Uterus (tissue), 4 donors: ENCODE measurements around the gene CDKL5. TPM values are rescaled to one million over a fixed set of nuclear protein-coding genes. Genes with fewer than 3 reads are reported as not detected.
"Not testable (repeated sequence)": the region's sequence is repeated elsewhere in the genome, so short reads cannot be mapped to it uniquely, and the experiment has no call there.

Experiments
- DNase-seq, 2 donors: peaks; one replicate each; pipeline ENCODE4 v3.0.0-alpha.2; 2019 to 2020
- H3K27ac ChIP-seq, 2 donors: fragments of 200-600 bp; sonication (generic); 1 replicate in 1 of 2; 2 replicates in 1 of 2; pipeline ENCODE4 v1.5.1; 2016 to 2018
- H3K27me3 ChIP-seq, 2 donors: fragments of 200-600 bp; sonication (generic); one replicate each; pipeline ENCODE4 v1.5.1; 2018 to 2019; ENCODE audit warnings: control low read depth in 1 of 2
- H3K36me3 ChIP-seq, 2 donors: fragments of 200-600 bp; sonication (generic); one replicate each; pipeline ENCODE4 v1.5.1; 2019; ENCODE audit warnings: control low read depth in 1 of 2
- H3K4me1 ChIP-seq, 2 donors: fragments of 200-600 bp; sonication (generic); one replicate each; pipeline ENCODE4 v1.5.1; 2018 to 2019; ENCODE audit warnings: control low read depth in 1 of 2
- H3K4me3 ChIP-seq, 2 donors: fragments of 200-600 bp; sonication (generic); 1 replicate in 1 of 2; 2 replicates in 1 of 2; pipeline ENCODE4 v1.5.1; 2018 to 2019; ENCODE audit warnings: mild to moderate bottlenecking in 1 of 2
- H3K9me3 ChIP-seq, 2 donors: fragments of 200-600 bp; sonication (generic); one replicate each; pipeline ENCODE4 v1.5.1; 2019; ENCODE audit warnings: control low read depth in 1 of 2
- POLR2A ChIP-seq, 2 donors: fragments of 450-650 bp; IDR thresholded peaks; one replicate each; pipeline ENCODE4 v1.6.1; 2016; ENCODE audit warnings: antibody characterized with exemption in 2 of 2, mild to moderate bottlenecking in 1 of 2, moderate library complexity in 1 of 2
- intact Hi-C: fragments of 100-400 bp; cut with DNase I; formaldehyde crosslinking; loops from one replicate; pipeline ENCODE4 v1.15.1; 2023; ENCODE audit warnings: low total_unique reads
- total RNA-seq, 4 donors: library from RNA; depleted of rRNA in 3 of 4; stranded (reverse); fragments of >200 nt in 3 of 4; gene quantifications; one replicate each; pipeline versions ENCODE4 v1.1.0 to v1.2.4, GENCODE V29; 2014 to 2023
- TF ChIP-seq, protein P1 (sequence below), 4 experiments: fragments of 200-600 bp in 2 of 4; fragments of 450-650 bp in 2 of 4; sonication (generic) in 2 of 4; IDR thresholded peaks; one replicate each; pipeline ENCODE4 v1.5.1; 2016 to 2019; ENCODE audit warnings: antibody characterized with exemption in 4 of 4, mild to moderate bottlenecking in 2 of 4, moderate library complexity in 1 of 4
- donor health status: DM: yes; HTN: yes; CAD: no.

The CDKL5 gene
- total RNA-seq, 4 donors from 2014 or later: 9.7 to 14.5 (median 13.2) TPM

DNA sequence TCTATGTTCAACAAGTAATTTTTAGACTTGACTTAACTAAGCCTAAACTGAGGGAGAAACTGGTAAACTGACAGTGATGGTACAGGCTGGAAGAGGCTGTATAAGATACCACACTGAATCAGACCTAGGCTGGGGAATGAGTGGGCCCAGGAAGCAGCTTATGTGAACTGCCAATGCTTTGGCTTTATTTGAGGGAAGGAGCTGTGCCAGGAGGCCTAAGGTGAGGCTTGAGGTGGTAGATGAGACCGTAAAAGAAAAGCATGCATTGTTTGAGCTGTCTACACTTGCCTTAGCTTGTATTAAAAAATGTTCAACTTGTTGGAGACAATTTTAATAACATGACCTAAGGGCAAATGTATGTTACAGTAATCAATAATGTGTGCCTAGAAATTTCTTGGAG, 150.3 kb downstream of the CDKL5 start:
- no peak overlapping the region for H3K27ac ChIP-seq
- no peaks in the 10 kb centered on the region for H3K4me1 ChIP-seq
- H3K9me3 ChIP-seq: no peaks in the 10 kb centered on the region
- no peaks in the 10 kb centered on the region for H3K27me3 ChIP-seq
- H3K4me3 ChIP-seq: no peak overlapping the region
- DNase-seq: no peak
- no peaks in the 10 kb centered on the region for H3K36me3 ChIP-seq
- TF ChIP-seq, protein P1, sequence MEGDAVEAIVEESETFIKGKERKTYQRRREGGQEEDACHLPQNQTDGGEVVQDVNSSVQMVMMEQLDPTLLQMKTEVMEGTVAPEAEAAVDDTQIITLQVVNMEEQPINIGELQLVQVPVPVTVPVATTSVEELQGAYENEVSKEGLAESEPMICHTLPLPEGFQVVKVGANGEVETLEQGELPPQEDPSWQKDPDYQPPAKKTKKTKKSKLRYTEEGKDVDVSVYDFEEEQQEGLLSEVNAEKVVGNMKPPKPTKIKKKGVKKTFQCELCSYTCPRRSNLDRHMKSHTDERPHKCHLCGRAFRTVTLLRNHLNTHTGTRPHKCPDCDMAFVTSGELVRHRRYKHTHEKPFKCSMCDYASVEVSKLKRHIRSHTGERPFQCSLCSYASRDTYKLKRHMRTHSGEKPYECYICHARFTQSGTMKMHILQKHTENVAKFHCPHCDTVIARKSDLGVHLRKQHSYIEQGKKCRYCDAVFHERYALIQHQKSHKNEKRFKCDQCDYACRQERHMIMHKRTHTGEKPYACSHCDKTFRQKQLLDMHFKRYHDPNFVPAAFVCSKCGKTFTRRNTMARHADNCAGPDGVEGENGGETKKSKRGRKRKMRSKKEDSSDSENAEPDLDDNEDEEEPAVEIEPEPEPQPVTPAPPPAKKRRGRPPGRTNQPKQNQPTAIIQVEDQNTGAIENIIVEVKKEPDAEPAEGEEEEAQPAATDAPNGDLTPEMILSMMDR (IDR thresholded peaks at IDR 0.05): no peak
- TF ChIP-seq POLR2A (IDR thresholded peaks at IDR 0.05): no peak
- intact Hi-C loops: no loop called here

GRCh38 chrX:18577400-18577799, 152.0 kb downstream of the CDKL5 start:
- H3K4me3 ChIP-seq: no peak overlapping the region

DNA sequence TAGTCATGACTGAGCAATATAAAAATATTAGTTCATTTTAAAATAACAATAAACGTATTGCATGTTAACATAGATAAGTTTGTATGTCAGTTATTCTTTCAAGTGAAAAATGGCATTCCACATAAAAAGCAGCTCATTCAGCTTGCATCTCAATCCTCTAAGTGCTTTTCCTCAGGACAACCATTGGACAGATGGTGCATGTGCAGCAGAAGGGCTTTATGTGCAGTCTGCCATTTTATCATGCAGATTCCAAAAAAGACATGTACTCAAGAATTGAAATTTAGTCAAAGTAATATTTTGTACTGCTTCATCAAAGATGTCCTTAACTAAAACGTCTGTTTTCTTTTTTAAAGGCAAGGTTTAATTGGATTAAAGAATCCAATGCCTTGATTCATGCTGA, 153.1 kb downstream of the CDKL5 start:
- intact Hi-C loops: no loop called here
- TF ChIP-seq, protein P1 (IDR thresholded peaks at IDR 0.05): no peak
- no peak for TF ChIP-seq POLR2A (IDR thresholded peaks at IDR 0.05)
- Histone ChIP-seq H3K4me3 (no peak overlapping the region), H3K4me1 (no peaks in the 10 kb centered on the region), H3K27me3 (no peaks in the 10 kb centered on the region), H3K9me3 (no peaks in the 10 kb centered on the region), H3K27ac (no peak overlapping the region), H3K36me3 (no peaks in the 10 kb centered on the region)
- DNase-seq: no peak

More at GRCh38 chrX:18577400-18577799, 152.0 kb downstream of the CDKL5 start:
- Histone ChIP-seq H3K27me3 (no peaks in the 10 kb centered on the region), H3K4me1 (no peaks in the 10 kb centered on the region), H3K27ac (no peak overlapping the region), H3K9me3 (no peaks in the 10 kb centered on the region), H3K36me3 (no peaks in the 10 kb centered on the region)
- TF ChIP-seq POLR2A (IDR thresholded peaks at IDR 0.05): no peak
- TF ChIP-seq, protein P1 (IDR thresholded peaks at IDR 0.05): no peak
- intact Hi-C loops: no loop called here
- no peak for DNase-seq

DNA sequence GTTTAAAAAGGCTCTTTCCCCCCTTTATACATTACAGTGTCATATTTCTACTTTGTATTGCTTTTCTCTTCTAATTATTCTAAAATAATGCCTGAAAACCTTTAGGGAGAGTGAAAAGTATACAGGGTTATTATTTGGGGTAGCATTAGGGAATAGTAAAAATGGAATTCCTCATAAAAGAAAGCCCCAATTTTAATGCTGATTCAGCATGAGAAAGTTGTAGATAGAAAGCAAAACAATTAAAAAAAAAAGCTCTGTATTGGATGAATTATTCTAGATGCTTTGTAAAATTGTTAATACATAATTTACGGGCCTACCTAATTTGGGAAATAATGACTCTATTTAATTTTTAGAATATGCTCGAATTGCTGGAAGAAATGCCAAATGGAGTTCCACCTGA, 154.1 kb downstream of the CDKL5 start:
- Histone ChIP-seq H3K4me3 (no peak overlapping the region), H3K9me3 (no peaks in the 10 kb centered on the region), H3K27ac (no peak overlapping the region), H3K4me1 (no peaks in the 10 kb centered on the region), H3K27me3 (no peaks in the 10 kb centered on the region), H3K36me3 (no peaks in the 10 kb centered on the region)
- intact Hi-C loops: no loop called here
- DNase-seq: no peak
- TF ChIP-seq POLR2A (IDR thresholded peaks at IDR 0.05): no peak
- TF ChIP-seq, protein P1 (IDR thresholded peaks at IDR 0.05): no peak

GRCh38 chrX:18582910-18583493, 157.6 kb downstream of the CDKL5 start:
- H3K9me3 ChIP-seq: no peaks in the 10 kb centered on the region

GRCh38 chrX:18589292-18589691, 163.9 kb downstream of the CDKL5 start:
- H3K4me1 ChIP-seq, H3K36me3 ChIP-seq, H3K27me3 ChIP-seq, H3K27ac ChIP-seq, intact Hi-C loops, DNase-seq, H3K9me3 ChIP-seq, H3K4me3 ChIP-seq: not testable (repeated sequence)

More at GRCh38 chrX:18582910-18583493, 157.6 kb downstream of the CDKL5 start:
- intact Hi-C loops: no loop called here
- TF ChIP-seq, protein P1 (IDR thresholded peaks at IDR 0.05): no peak
- no peak for TF ChIP-seq POLR2A (IDR thresholded peaks at IDR 0.05)
- Histone ChIP-seq H3K36me3 (no peaks in the 10 kb centered on the region), H3K27me3 (no peaks in the 10 kb centered on the region), H3K27ac (no peak overlapping the region), H3K4me1 (no peaks in the 10 kb centered on the region), H3K4me3 (no peak overlapping the region)
- no peak for DNase-seq
